GM21381 (cell line): ENCODE results near the gene VPS4A.

Experiments
- ATAC-seq: cut with Tn5 transposase; IDR thresholded peaks from one replicate; pipeline ENCODE4 v1.9.1; 2021; ENCODE audit warnings: mild to moderate bottlenecking, moderate library complexity; ENCODE audit not compliant: unreplicated experiment

VPS4A gene

GRCh38 chr16:69363281-69363717, 52.1 kb downstream of the VPS4A start:
- ATAC-seq = no peak

DNA sequence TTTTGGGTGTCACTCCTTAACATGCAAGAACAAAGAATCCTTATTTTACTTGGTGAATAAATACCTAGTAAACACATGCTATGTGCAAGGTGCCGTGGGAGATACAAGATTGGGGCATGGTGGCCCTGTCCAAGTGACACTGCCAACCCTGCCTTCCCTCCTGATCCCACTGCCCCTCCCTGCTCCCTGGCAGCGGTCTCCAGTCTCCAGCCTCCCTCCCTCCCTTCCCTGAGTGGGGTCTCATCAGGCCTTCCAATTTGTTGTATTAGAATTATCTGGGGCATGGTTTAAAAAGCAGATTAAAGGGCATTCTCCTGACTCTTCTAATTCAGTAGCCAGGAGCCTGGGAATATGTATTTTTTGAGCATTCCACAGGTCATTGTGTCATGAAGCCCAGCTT, 52.9 kb downstream of the VPS4A start:
- no peak for ATAC-seq

DNA sequence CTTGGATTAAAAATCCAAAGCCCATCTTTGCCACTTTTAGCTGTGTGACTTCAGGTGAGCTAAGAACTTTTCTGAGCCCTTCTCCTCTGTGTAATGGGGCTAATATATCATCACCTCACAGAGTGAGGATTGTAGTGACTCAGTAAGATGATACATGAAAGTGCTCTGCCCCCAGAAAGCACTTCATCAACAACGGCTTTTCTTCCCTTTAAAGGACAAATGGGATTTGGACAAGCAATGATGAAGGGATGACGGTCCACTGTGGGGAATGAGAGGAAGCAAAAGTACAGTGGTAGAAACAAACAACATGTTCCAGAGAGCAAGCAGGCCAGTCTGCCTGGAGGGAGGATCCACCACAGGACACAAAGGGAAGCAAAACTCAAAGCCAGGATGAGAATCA, 54.8 kb downstream of the VPS4A start:
- ATAC-seq = no peak

DNA sequence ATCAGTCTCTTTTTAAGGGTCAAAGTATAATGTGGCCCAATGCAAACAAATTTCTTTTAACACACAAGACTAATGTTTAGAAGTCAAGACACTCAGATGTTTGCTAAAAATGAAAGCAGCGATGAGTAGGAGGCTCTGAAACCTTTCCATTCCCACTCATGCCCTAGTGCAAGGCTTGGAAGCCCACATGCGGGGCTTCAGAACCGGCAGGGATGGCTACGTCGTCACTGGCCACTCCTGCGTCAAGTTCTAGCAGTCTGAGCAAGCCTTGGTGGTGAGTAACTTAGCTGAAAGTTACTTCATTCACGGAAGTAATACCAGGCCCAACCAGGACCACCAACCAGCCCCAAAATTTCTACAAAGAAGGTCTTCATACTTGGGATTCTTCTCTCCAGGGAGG, 55.3 kb downstream of the VPS4A start:
- ATAC-seq = no peak

GRCh38 chr16:69367980-69368379, 56.8 kb downstream of the VPS4A start:
- no peak for ATAC-seq

- no peak for ATAC-seq
These were observed 57.7 kb downstream of the VPS4A start for GRCh38 chr16:69368866-69369265.

DNA sequence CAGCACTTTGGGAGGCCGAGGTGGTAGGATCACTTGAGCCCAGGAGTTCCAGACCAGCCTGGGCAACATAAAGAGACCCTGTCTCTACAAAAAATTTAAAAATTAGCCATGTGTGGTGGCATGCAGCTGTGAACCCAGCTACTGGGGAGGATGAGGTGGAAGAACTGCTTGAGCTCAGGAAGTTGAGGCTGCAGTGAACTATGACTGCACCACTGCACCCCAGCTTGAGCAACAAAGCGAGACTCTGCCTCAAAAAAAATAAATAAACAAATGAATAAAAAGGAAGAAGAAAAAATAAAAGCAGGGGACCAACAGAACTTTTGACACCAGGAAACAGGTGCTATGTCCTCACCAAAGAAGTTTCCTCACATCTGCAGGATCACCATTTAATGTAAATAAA, 60.4 kb downstream of the VPS4A start:
- ATAC-seq = no peak

GRCh38 chr16:69373019-69373418, 61.9 kb downstream of the VPS4A start:
- no peak for ATAC-seq
